ENCODE data around the gene CDH22. TPM values are rescaled to one million over a fixed set of nuclear protein-coding genes. Genes with fewer than 3 reads are reported as not detected.

CDH22 gene
- total RNA-seq, 1 experiment from 2014 or later = not detected

- ChIA-PET POLR2A (ENCODE audit: low non-redundant PET) (no interaction called here), CTCF (no interaction called here)
- no TSS peak for BruUV-seq (replicated peaks)
- TF ChIP-seq CTCF (conservative IDR thresholded peaks at IDR 0.05; ENCODE audit: low read depth, low read length) = no peak
- no peak for TF ChIP-seq EZH2 (IDR thresholded peaks at IDR 0.05; ENCODE audit: borderline replicate concordance, low read depth, low read length, poor library complexity, severe bottlenecking)
- intact Hi-C loops (cut with micrococcal nuclease; ENCODE audit: unreplicated experiment) = no loop called here
- peaks cover 7% of the 10 kb centered on the region for H3K27me3 ChIP-seq (replicated peaks; ENCODE audit: insufficient read depth, low read depth, low read length, poor library complexity)
- no peak overlapping the region for H3K4me3 ChIP-seq (ENCODE audit: low read depth, low read length, poor library complexity, severe bottlenecking)
- H3K27ac ChIP-seq (ENCODE audit: low read depth, low read length, poor library complexity, severe bottlenecking) = no peak overlapping the region
- H3K9me3 ChIP-seq (ENCODE audit: low read depth, low read length, poor library complexity, severe bottlenecking) = no peaks in the 10 kb centered on the region
- peaks cover 12% of the 10 kb centered on the region for H3K36me3 ChIP-seq (ENCODE audit: insufficient read depth, low read length, poor library complexity, severe bottlenecking)
- no peaks in the 10 kb centered on the region for H3K4me1 ChIP-seq (ENCODE audit: insufficient read depth, low read length, poor library complexity, severe bottlenecking)
- DNase-seq (ENCODE audit: low spot score) = no peak
Observed at GRCh38 chr20:46127396-46128010, 180.8 kb downstream of the CDH22 start.

- no peak overlapping the region for H3K4me3 ChIP-seq (ENCODE audit: low read depth, low read length, poor library complexity, severe bottlenecking)
Observed at GRCh38 chr20:46126440-46127056, 181.8 kb downstream of the CDH22 start.

More at GRCh38 chr20:46126440-46127056, 181.8 kb downstream of the CDH22 start:
- ChIA-PET POLR2A (ENCODE audit: low non-redundant PET) (no interaction called here), CTCF (no interaction called here)
- H3K27ac ChIP-seq (ENCODE audit: low read depth, low read length, poor library complexity, severe bottlenecking) = no peak overlapping the region
- H3K27me3 ChIP-seq (replicated peaks; ENCODE audit: insufficient read depth, low read depth, low read length, poor library complexity) = peaks cover 7% of the 10 kb centered on the region
- BruUV-seq (replicated peaks) = no TSS peak
- peaks cover 12% of the 10 kb centered on the region for H3K36me3 ChIP-seq (ENCODE audit: insufficient read depth, low read length, poor library complexity, severe bottlenecking)
- no peak for TF ChIP-seq CTCF (conservative IDR thresholded peaks at IDR 0.05; ENCODE audit: low read depth, low read length)
- TF ChIP-seq EZH2 (IDR thresholded peaks at IDR 0.05; ENCODE audit: borderline replicate concordance, low read depth, low read length, poor library complexity, severe bottlenecking) = no peak
- no peak for DNase-seq (ENCODE audit: low spot score)
- intact Hi-C loops (cut with micrococcal nuclease; ENCODE audit: unreplicated experiment) = no loop called here
- H3K4me1 ChIP-seq (ENCODE audit: insufficient read depth, low read length, poor library complexity, severe bottlenecking) = no peaks in the 10 kb centered on the region
- no peaks in the 10 kb centered on the region for H3K9me3 ChIP-seq (ENCODE audit: low read depth, low read length, poor library complexity, severe bottlenecking)

Other genes starting within 250 kb of the CDH22 start
- gene NCOA5, start 218.5 kb downstream of the CDH22 start, total RNA-seq (2021) = 44.1 and 55.4 TPM in 2 replicates
- gene CD40, start 190.2 kb downstream of the CDH22 start, total RNA-seq (2021) = 16.3 and 18.7 TPM in 2 replicates
- gene ELMO2, start 98.1 kb upstream of the CDH22 start, total RNA-seq (2021) = 35.3 and 38.5 TPM in 2 replicates
- 4.4 and 4.5 TPM in 2 replicates for gene ZNF334, start 205.1 kb upstream of the CDH22 start, total RNA-seq (2021)
- not detected in 2 replicates for gene OCSTAMP, start 242.2 kb upstream of the CDH22 start, total RNA-seq (2021)

Measured in A673 (cell line).